Measurements from ENCODE around the gene MFAP5. TPM values are rescaled to one million over a fixed set of nuclear protein-coding genes. Genes with fewer than 3 reads are reported as not detected.

The MFAP5 gene
- total RNA-seq, 4 donors from 2014 or later, result 23.2 to 117 (median 33.2) TPM

GRCh38 chr12:8605057-8605456 lies 57.6 kb downstream of the MFAP5 start:
- intact Hi-C loops (cut with DNase I; ENCODE audit: low total_unique reads), result no loop called here
- H3K4me3 ChIP-seq (ENCODE audit: low read depth, poor library complexity, severe bottlenecking), result no peak overlapping the region
- no peak for TF ChIP-seq POLR2A (IDR thresholded peaks at IDR 0.05)
- no peak for TF ChIP-seq CTCF (IDR thresholded peaks at IDR 0.05)
- peak in 1 of 2 donors; percentile 60 for DNase-seq (ENCODE audit: low spot score in 2 of 2)
- 93 to 94% methylated on average over 30 of the region's 30 CpGs for WGBS, 2 donors

GRCh38 chr12:8603856-8604255 lies 58.8 kb downstream of the MFAP5 start:
- no peak for TF ChIP-seq POLR2A (IDR thresholded peaks at IDR 0.05)
- no peak for DNase-seq (ENCODE audit: low spot score in 2 of 2)
- no peak overlapping the region for H3K4me3 ChIP-seq (ENCODE audit: low read depth, poor library complexity, severe bottlenecking)
- WGBS, 2 donors, result 40 to 44% methylated on average over 3 of the region's 3 CpGs
- intact Hi-C loops (cut with DNase I; ENCODE audit: low total_unique reads), result no loop called here

GRCh38 chr12:8603286-8603685 lies 59.3 kb downstream of the MFAP5 start:
- no peak overlapping the region for H3K4me3 ChIP-seq (ENCODE audit: low read depth, poor library complexity, severe bottlenecking)
- no peak for DNase-seq (ENCODE audit: low spot score in 2 of 2)
- no peak for TF ChIP-seq POLR2A (IDR thresholded peaks at IDR 0.05)
- TF ChIP-seq CTCF (IDR thresholded peaks at IDR 0.05), result no peak
- 57 to 60% methylated on average over 2 of the region's 2 CpGs for WGBS, 2 donors
- intact Hi-C loops (cut with DNase I; ENCODE audit: low total_unique reads), result no loop called here

DNA sequence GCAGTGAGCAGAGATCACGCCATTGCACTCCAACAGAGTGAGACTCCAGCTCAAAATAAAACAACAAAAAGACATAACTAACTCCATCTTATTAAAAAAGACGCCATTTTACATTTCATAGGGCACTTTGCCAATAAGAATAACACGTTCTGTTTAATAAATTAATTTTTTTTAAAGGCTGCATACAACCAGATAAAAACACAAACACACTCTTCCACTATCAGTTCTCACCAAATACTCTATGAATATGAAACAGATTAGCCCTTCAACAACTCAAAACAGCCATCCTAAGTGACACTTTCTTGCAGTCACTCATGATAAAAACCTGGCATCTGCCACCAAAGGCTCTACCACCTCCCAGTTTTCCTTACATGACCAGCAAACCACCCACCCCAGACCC lies 66.1 kb downstream of the MFAP5 start:
- no peak overlapping the region for H3K4me3 ChIP-seq (ENCODE audit: low read depth, poor library complexity, severe bottlenecking)
- 57 to 61% methylated on average over 3 of the region's 3 CpGs for WGBS, 2 donors
- no peak for DNase-seq (ENCODE audit: low spot score in 2 of 2)
- intact Hi-C loops (cut with DNase I; ENCODE audit: low total_unique reads), result no loop called here
- no peak for TF ChIP-seq POLR2A (IDR thresholded peaks at IDR 0.05)

Other genes with a start within 250 kb of the MFAP5 start
- gene CLEC6A, start 206.9 kb downstream of the MFAP5 start, total RNA-seq, result not detected
- under 1 TPM in 1 of 4 donors, not detected in 3; 0.26 TPM for gene CLEC4D, start 149.3 kb downstream of the MFAP5 start, total RNA-seq
- gene CLEC4E, start 121.9 kb downstream of the MFAP5 start, total RNA-seq, result 1 to 10 TPM in 1 of 4 donors, under 1 TPM in 3; 0.42 to 1.6 (median 0.81) TPM
- gene AICDA, start 50.0 kb downstream of the MFAP5 start, total RNA-seq, result not detected
- gene RIMKLB, start 35.2 kb upstream of the MFAP5 start, total RNA-seq, result 10 to 100 TPM in 3 of 4 donors, 1 to 10 TPM in 1; 5.8 to 17.9 (median 11.8) TPM
- 100 to 1,000 TPM; 124 to 341 (median 216) TPM for gene A2ML1, start 159.8 kb upstream of the MFAP5 start, total RNA-seq

All from lower leg skin (tissue), 4 donors.